ENCODE results near the gene IL1RL2.

IL1RL2 gene

GRCh38 chr2:102180687-102180999, 6.2 kb upstream of the IL1RL2 start:
- Histone ChIP-seq H3K79me2 (ENCODE audit: insufficient read depth, low read depth) (no peaks in the 10 kb centered on the region), H3K4me3 (IDR thresholded peaks at IDR 0.05; ENCODE audit: insufficient read depth, low read depth, low read length) (no peak overlapping the region), H3K4me2 (no peak overlapping the region), H2AFZ (ENCODE audit: low read depth) (no peak overlapping the region), H3K9ac (no peak overlapping the region), H3K36me3 (ENCODE audit: insufficient read depth) (no peaks in the 10 kb centered on the region), H3K27me3 (ENCODE audit: insufficient read depth, low read depth) (no peaks in the 10 kb centered on the region), H3K4me1 (ENCODE audit: low read depth, poor library complexity, severe bottlenecking) (no peaks in the 10 kb centered on the region), H4K20me1 (ENCODE audit: insufficient read depth) (no peaks in the 10 kb centered on the region), H3K27ac (no peak overlapping the region)
- TF ChIP-seq CTCF (conservative IDR thresholded peaks at IDR 0.05; ENCODE audit: low read depth, low read length): no peak

- Histone ChIP-seq H3K27ac (no peak overlapping the region), H3K79me2 (ENCODE audit: insufficient read depth, low read depth) (no peaks in the 10 kb centered on the region), H2AFZ (ENCODE audit: low read depth) (no peak overlapping the region), H3K4me2 (no peak overlapping the region), H3K4me3 (IDR thresholded peaks at IDR 0.05; ENCODE audit: insufficient read depth, low read depth, low read length) (no peak overlapping the region), H3K9ac (no peak overlapping the region), H4K20me1 (ENCODE audit: insufficient read depth) (no peaks in the 10 kb centered on the region), H3K36me3 (ENCODE audit: insufficient read depth) (no peaks in the 10 kb centered on the region), H3K4me1 (ENCODE audit: low read depth, poor library complexity, severe bottlenecking) (no peaks in the 10 kb centered on the region), H3K27me3 (ENCODE audit: insufficient read depth, low read depth) (no peaks in the 10 kb centered on the region)
- TF ChIP-seq CTCF (conservative IDR thresholded peaks at IDR 0.05; ENCODE audit: low read depth, low read length): no peak
These were observed 5.4 kb upstream of the IL1RL2 start for GRCh38 chr2:102181376-102181775.

- Histone ChIP-seq H3K9ac (no peak overlapping the region), H3K4me2 (no peak overlapping the region), H3K79me2 (ENCODE audit: insufficient read depth, low read depth) (no peaks in the 10 kb centered on the region), H3K4me3 (IDR thresholded peaks at IDR 0.05; ENCODE audit: insufficient read depth, low read depth, low read length) (no peak overlapping the region), H3K36me3 (ENCODE audit: insufficient read depth) (no peaks in the 10 kb centered on the region), H4K20me1 (ENCODE audit: insufficient read depth) (no peaks in the 10 kb centered on the region), H3K4me1 (ENCODE audit: low read depth, poor library complexity, severe bottlenecking) (no peaks in the 10 kb centered on the region), H3K27ac (no peak overlapping the region), H2AFZ (ENCODE audit: low read depth) (no peak overlapping the region), H3K27me3 (ENCODE audit: insufficient read depth, low read depth) (no peaks in the 10 kb centered on the region)
- TF ChIP-seq CTCF (conservative IDR thresholded peaks at IDR 0.05; ENCODE audit: low read depth, low read length): no peak
These were observed 4.7 kb upstream of the IL1RL2 start for GRCh38 chr2:102181919-102182635.

GRCh38 chr2:102184018-102184417, 2.8 kb upstream of the IL1RL2 start:
- Histone ChIP-seq H3K9ac (no peak overlapping the region), H3K4me1 (ENCODE audit: low read depth, poor library complexity, severe bottlenecking) (no peaks in the 10 kb centered on the region), H3K4me2 (no peak overlapping the region), H3K4me3 (IDR thresholded peaks at IDR 0.05; ENCODE audit: insufficient read depth, low read depth, low read length) (no peak overlapping the region), H2AFZ (ENCODE audit: low read depth) (no peak overlapping the region), H4K20me1 (ENCODE audit: insufficient read depth) (no peaks in the 10 kb centered on the region), H3K27me3 (ENCODE audit: insufficient read depth, low read depth) (no peaks in the 10 kb centered on the region), H3K79me2 (ENCODE audit: insufficient read depth, low read depth) (no peaks in the 10 kb centered on the region), H3K36me3 (ENCODE audit: insufficient read depth) (no peaks in the 10 kb centered on the region), H3K27ac (no peak overlapping the region)
- no peak for TF ChIP-seq CTCF (conservative IDR thresholded peaks at IDR 0.05; ENCODE audit: low read depth, low read length)
